Gastrocnemius medialis (tissue), 4 donors: Measurements from ENCODE around the gene DZIP1.

ENCODE experiments used
- POLR2A ChIP-seq, 2 donors: fragments of 450-650 bp; IDR thresholded peaks; one replicate each; pipeline ENCODE4 v1.6.1; 2017; ENCODE audit warnings: antibody characterized with exemption in 2 of 2, mild to moderate bottlenecking in 2 of 2, moderate library complexity in 2 of 2
- TF ChIP-seq, protein P1 (sequence below), 5 experiments: fragments of 450-650 bp in 3 of 5; fragments of 200-600 bp in 2 of 5; sonication (generic) in 2 of 5; IDR thresholded peaks in 4 of 5; conservative IDR thresholded peaks in 1 of 5; 1 replicate in 4 of 5; 2 replicates in 1 of 5; pipeline ENCODE4 v1.5.1; 2016 to 2019; ENCODE audit warnings: antibody characterized with exemption in 5 of 5, mild to moderate bottlenecking in 3 of 5, moderate library complexity in 3 of 5

DNA sequence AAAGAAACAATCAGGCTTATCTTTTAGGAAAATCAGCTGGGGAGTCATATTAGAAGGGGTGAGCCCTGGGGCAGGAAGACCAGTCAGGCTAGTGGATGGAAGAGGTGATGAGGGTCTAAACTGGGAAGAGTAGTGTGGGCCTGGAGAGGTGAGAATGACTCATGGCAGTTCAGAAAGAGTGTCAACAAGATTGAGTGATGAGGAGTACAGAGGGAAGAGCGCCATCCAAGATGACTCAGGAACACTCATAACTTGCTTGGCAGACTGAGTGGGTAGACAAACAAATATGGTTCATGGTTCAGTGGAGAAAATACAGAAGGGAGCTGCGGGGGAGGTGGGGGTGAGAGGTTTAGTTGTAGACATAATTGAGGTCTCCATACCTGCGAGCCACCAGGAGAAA lies 109.3 kb downstream of the DZIP1 start:
- TF ChIP-seq, protein P1, sequence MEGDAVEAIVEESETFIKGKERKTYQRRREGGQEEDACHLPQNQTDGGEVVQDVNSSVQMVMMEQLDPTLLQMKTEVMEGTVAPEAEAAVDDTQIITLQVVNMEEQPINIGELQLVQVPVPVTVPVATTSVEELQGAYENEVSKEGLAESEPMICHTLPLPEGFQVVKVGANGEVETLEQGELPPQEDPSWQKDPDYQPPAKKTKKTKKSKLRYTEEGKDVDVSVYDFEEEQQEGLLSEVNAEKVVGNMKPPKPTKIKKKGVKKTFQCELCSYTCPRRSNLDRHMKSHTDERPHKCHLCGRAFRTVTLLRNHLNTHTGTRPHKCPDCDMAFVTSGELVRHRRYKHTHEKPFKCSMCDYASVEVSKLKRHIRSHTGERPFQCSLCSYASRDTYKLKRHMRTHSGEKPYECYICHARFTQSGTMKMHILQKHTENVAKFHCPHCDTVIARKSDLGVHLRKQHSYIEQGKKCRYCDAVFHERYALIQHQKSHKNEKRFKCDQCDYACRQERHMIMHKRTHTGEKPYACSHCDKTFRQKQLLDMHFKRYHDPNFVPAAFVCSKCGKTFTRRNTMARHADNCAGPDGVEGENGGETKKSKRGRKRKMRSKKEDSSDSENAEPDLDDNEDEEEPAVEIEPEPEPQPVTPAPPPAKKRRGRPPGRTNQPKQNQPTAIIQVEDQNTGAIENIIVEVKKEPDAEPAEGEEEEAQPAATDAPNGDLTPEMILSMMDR (IDR thresholded peaks at IDR 0.05 in 4 of 5, conservative IDR thresholded peaks at IDR 0.05 in 1 of 5) = no peak
- TF ChIP-seq POLR2A (IDR thresholded peaks at IDR 0.05) = no peak
